ENCODE data around the gene CCL17.

Gene CCL17

DNA sequence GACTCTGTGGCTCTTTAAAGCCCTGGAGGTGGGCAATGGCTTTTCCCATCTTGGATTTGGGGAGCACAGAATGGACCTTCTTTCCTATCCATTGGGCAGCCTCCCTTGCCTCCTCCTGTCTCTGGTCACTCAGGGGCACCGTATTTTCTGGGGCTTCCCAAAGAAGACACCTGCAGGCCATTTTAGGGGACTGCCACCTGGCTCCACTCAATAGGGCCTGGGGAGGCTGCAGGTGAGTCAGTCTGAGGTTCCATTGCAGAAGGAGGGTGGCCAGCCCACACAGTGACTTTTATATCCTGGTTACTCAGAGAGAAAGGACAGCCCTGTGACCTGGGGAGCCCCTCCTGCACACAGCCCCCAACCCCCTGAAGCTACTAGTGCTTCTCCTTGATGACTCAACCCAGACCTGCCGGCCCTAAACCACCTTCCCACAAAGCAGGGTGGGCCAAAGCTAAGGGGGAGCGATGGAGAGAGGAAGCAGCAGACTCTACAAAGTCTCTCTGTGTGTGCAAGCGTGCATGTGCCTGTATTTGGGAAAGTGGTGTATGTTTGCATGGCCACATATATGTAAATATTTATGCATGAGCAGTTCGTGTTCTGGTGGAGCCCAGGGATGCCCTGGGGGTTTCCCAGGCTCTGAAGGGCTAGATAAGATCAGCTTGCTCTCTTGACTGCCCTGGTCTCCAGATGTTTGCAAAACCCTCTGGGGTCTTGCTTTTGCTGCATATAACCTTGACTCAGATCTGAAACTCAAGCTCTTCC, 27.3 kb upstream of the CCL17 start:
- DNase-seq (ENCODE audit: low read depth in 2 of 2, low spot score in 1 of 2) = no peak

DNA sequence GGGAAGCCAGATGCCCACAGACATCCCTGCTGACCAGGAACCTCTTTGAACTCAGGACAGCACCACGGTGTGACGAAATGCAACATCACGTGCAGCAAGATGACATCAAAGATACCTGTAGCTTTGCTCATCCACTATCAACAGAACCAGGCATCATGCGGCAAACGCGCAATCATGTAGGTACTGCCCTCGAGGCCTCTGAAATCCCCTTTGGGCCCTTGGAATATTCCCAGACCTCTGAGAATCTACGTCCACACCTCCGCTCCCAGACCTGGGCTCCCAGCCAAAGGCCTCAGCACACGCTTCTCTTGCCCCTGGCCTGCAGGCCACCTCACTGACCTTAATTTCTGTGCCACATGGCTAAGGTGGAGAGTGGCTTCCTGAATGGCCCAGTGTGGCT, 25.0 kb upstream of the CCL17 start:
- DNase-seq (ENCODE audit: low read depth in 2 of 2, low spot score in 1 of 2) = no peak

DNA sequence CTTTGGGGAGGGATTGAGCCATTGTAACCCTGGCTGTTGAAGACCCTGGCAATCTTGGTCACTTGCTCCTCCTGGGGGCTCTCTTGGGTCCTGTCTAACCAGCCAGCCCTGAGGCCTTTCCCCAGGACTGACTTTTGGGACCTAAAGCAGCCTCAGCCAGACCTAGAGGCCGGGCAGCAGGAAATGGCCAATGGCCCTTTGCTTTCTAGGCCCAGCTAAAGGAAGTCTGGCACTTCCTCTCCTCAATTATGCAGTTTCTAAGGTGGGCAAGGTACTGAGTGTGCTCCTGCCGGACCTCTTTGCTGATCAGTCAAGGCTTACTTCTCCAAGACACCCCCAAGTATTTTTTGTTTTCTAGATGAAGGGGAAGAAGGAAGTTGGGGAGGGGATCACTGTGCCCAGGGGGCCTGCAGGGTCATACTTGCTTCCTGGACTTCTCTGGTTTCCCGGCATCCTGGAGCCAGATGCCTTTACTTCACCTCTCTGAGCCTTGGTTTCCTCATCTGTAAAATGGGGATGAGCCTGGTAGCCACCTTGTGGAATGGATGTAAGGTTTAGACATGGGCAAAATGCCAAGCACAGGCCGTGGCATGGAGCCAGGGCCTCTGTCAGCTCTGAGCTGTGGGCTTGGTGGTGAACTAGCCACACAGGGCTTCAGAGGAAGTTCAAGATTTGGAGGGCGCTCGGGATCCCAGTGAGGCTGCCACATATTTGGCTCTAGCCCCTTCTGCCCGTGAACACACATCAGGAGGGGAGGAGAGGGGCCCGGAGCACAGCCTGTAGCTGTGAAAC, 23.7 kb upstream of the CCL17 start:
- DNase-seq (ENCODE audit: low read depth in 2 of 2, low spot score in 1 of 2) = no peak

DNA sequence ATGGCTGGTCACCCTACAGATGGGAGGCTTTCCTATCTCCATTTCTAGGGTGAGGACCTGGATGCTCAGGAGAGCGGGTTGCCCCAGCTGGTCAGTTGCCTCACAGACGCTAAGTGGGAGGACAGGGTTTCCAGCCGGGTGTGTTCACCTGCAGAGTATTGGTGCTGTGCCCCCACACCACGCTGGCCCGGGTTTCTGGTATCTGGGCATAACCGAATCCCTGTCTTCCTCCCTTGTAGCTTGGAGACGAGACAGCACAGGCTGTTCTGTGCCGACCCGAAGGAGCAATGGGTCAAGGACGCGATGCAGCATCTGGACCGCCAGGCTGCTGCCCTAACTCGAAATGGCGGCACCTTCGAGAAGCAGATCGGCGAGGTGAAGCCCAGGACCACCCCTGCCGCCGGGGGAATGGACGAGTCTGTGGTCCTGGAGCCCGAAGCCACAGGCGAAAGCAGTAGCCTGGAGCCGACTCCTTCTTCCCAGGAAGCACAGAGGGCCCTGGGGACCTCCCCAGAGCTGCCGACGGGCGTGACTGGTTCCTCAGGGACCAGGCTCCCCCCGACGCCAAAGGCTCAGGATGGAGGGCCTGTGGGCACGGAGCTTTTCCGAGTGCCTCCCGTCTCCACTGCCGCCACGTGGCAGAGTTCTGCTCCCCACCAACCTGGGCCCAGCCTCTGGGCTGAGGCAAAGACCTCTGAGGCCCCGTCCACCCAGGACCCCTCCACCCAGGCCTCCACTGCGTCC, 22.6 kb upstream of the CCL17 start:
- DNase-seq (ENCODE audit: low read depth in 2 of 2, low spot score in 1 of 2) = no peak

DNA sequence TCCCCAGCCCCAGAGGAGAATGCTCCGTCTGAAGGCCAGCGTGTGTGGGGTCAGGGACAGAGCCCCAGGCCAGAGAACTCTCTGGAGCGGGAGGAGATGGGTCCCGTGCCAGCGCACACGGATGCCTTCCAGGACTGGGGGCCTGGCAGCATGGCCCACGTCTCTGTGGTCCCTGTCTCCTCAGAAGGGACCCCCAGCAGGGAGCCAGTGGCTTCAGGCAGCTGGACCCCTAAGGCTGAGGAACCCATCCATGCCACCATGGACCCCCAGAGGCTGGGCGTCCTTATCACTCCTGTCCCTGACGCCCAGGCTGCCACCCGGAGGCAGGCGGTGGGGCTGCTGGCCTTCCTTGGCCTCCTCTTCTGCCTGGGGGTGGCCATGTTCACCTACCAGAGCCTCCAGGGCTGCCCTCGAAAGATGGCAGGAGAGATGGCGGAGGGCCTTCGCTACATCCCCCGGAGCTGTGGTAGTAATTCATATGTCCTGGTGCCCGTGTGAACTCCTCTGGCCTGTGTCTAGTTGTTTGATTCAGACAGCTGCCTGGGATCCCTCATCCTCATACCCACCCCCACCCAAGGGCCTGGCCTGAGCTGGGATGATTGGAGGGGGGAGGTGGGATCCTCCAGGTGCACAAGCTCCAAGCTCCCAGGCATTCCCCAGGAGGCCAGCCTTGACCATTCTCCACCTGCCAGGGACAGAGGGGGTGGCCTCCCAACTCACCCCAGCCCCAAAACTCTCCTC, 21.9 kb upstream of the CCL17 start:
- no peak for DNase-seq (ENCODE audit: low read depth in 2 of 2, low spot score in 1 of 2)

DNA sequence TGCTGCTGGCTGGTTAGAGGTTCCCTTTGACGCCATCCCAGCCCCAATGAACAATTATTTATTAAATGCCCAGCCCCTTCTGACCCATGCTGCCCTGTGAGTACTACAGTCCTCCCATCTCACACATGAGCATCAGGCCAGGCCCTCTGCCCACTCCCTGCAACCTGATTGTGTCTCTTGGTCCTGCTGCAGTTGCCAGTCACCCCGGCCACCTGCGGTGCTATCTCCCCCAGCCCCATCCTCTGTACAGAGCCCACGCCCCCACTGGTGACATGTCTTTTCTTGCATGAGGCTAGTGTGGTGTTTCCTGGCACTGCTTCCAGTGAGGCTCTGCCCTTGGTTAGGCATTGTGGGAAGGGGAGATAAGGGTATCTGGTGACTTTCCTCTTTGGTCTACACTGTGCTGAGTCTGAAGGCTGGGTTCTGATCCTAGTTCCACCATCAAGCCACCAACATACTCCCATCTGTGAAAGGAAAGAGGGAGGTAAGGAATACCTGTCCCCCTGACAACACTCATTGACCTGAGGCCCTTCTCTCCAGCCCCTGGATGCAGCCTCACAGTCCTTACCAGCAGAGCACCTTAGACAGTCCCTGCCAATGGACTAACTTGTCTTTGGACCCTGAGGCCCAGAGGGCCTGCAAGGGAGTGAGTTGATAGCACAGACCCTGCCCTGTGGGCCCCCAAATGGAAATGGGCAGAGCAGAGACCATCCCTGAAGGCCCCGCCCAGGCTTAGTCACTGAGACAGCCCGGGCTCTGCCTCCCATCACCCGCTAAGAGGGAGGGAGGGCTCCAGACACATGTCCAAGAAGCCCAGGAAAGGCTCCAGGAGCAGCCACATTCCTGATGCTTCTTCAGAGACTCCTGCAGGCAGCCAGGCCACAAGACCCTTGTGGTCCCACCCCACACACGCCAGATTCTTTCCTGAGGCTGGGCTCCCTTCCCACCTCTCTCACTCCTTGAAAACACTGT, 21.0 kb upstream of the CCL17 start:
- DNase-seq (ENCODE audit: low read depth in 2 of 2, low spot score in 1 of 2) = no peak

DNA sequence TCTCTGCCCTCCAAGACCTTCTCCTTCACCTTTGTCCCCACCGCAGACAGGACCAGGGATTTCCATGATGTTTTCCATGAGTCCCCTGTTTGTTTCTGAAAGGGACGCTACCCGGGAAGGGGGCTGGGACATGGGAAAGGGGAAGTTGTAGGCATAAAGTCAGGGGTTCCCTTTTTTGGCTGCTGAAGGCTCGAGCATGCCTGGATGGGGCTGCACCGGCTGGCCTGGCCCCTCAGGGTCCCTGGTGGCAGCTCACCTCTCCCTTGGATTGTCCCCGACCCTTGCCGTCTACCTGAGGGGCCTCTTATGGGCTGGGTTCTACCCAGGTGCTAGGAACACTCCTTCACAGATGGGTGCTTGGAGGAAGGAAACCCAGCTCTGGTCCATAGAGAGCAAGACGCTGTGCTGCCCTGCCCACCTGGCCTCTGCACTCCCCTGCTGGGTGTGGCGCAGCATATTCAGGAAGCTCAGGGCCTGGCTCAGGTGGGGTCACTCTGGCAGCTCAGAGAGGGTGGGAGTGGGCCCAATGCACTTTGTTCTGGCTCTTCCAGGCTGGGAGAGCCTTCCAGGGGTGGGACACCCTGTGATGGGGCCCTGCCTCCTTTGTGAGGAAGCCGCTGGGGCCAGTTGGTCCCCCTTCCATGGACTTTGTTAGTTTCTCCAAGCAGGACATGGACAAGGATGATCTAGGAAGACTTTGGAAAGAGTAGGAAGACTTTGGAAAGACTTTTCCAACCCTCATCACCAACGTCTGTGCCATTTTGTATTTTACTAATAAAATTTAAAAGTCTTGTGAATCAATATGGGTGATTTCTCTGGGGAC, 20.1 kb upstream of the CCL17 start:
- no peak for DNase-seq (ENCODE audit: low read depth in 2 of 2, low spot score in 1 of 2)

DNA sequence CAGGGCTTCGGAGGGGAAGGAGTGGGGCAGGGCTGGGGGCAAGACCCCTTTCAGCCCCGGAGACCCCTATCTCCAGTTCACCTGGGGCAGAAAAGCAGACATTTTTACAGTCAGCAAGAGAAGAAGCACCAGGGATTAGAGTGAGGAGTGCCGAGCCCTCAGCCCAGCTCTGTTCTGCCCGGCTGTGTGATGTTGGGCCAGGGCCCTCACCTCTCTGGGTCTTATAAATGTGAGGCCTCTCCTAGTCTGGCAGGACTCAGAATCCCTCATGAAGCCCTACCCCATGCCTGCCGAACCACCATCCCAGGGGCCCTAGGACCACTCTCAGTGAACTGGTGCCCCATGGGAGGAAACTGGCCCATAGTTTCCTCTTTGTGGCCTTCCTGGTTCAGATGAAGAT, 19.5 kb upstream of the CCL17 start:
- no peak for DNase-seq (ENCODE audit: low read depth in 2 of 2, low spot score in 1 of 2)

DNA sequence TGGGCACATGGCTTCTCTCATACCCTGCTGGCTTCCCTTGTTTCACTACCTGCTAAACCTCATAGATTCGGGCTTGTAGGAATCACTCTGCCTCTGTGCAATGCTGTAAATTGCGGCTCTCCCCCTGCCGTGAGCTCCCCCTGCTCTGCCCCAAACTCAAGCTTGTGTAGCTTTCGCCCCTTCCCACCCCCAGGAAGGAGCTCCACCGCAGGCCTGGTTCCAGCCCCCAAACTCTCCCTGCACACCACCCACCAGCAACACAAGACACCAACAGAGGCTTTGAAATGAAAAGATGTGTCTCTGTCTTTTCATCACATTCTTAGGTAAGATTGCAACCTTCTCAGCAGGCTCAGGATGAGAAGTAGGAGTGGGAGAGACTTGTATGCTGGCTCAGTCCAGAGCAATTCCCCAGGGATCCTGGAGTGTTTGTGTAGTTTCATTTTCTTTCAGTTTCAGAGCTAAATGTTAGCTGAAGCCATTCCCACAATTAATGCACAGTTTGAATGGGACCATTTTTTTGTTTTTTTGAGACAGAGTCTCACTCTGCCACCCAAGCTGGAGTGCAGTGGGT, 18.1 kb upstream of the CCL17 start:
- DNase-seq (ENCODE audit: low read depth in 2 of 2, low spot score in 1 of 2) = no peak

DNA sequence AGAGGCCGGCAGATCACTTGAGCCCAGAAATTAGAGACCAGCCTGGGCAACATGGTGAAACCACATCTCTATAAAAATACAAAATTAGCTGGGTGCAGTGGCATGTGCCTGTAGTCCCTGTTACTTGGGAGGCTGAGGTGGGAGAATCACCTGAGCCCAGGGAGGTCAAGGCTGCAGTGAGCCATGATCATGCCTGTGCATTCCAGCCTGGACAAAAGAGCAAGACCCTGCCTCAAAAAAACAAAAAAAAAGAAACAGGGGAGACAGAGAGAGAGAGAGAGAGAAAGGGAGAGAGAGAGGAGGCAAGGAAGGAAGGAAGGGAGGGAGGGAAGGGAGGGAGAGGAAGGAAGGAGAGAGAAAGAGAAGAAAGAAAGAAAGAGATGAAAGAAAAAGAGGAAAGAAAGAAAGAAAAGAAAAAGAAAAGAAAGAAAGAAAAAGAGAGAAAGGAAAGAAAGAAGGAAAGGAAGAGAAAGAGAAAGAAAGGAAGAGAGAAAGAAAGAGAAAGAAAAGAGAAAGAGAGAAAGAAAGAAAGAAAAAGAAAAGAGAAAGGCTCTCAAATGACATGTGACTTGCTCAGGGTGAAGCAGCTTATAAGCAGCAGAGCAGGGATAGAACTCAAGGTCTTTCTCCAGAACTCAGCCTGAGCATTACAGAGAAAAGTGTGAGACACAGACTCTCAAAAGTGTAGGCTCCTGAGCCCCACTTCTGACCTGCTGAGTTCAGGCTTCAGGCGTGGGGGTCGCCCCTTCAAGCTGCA, 16.8 kb upstream of the CCL17 start:
- no peak for DNase-seq (ENCODE audit: low read depth in 2 of 2, low spot score in 1 of 2)

DNA sequence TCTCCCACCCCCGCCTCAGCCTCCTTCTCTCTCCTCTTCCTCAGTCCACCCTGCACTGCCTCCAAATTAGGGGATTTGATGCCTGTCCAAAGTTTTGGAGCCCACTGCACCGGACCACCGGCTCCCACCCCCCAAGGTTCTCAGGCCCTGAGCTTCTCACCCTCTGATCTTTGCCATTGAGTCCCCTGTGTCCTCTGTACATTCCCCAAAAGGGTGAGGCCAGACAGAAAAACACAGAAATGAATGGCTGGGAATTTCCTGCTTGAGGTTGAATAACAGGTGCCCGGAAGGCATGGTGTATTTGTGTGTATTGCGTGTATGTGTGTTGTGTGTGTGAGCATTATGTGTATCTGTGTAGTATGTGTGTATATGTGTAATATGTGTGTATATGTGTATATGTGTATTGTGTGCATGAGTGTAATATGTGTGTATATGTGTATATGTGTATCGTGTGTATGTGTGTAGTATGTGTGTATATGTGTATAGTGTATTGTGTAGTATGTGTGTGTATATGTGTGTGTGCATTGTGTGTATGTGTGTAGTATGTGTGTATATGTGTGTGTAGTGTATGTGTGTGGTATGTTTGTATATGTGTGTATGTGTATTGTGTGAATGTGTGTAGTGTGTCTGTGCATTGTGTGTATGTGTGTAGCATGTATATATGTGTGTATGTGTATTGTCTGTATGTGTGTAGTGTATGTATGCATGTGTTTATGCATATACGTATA, 16.0 kb upstream of the CCL17 start:
- DNase-seq (ENCODE audit: low read depth in 2 of 2, low spot score in 1 of 2) = no peak

DNA sequence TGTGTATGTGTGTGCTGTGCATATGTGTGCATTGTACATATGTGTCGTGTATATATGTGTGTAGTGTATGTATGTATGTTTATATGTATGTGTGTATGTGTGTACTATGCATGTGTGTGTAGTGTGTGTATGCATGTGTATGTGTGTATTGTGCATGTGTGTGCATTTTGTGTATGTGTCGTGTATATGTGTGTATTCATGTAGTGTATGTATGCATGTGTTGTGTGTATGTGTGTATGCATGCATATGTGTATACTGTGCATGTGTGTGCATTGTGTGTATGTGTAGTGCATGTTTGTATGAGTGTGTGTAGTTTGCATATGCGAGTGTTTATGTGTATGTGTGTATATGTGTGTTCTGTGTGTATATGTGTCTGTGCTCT, 15.5 kb upstream of the CCL17 start:
- DNase-seq (ENCODE audit: low read depth in 2 of 2, low spot score in 1 of 2) = no peak

DNA sequence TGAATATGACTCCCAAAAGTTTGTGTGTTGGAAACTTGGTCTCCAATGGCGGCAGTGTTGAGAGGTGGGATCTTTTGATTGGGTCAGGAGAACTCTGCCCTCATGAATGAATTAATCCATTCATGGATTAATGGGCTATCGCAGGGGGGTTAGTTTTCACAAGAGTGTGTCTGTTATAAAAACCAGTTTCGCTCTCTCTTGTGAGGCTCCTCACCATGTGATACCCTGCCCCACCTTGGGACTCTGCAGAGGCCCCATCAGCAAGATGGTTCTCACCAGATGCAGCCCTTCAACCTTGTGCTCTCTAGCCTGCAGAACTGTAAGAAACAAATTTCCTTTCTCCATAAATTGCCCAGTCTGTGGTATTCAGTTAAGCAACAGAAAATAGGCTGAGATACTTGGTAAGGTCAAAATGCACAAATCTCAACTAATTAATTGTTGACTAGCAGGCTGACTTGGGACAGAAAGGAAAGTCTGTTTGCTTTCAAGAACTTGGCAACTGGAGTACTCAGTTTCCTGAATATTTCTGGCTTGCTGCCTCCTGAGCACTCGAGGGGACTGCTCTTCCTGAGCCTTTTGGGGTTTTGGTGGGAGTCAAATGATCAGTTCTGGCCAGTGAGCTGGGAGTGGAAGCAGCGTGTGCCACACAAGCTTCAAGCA, 13.8 kb upstream of the CCL17 start:
- DNase-seq (ENCODE audit: low read depth in 2 of 2, low spot score in 1 of 2) = no peak

DNA sequence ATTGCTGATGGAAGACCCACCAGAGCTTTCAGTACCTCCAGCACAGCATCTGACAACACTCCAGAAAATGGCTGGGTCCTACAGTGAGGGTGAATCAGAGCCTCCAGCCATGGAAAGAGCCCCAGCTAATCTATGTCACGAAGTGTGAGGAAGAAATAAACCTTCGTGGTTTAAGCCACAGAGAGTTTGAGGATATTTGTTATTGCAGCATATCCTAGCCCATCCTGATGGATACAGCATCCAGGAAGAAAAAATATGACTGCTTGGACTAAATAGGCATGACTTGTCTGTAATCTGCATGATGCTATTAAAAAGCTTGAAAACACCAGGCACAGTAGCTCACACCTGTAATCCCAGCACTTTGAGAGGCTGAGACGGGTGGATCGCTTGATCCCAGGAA, 13.3 kb upstream of the CCL17 start:
- no peak for DNase-seq (ENCODE audit: low read depth in 2 of 2, low spot score in 1 of 2)

DNA sequence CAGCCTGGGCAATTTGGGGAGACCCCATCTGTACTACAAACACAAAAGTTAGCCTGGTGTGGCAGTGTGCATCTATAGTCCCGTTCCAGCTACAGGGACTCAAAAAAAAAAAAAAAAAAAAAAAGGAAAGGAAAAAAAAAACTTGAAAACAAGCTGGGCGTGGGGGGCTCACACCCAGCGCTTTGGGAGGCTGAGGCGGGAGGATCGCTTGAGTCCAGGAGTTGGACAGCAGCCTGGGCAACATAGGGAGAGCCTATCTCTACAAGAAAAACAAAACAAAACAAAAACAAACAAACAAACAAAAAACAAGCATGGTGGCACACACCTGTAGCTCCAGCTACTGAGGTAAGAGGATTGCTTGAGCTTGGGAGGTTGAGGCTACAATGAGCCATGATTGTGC, 12.9 kb upstream of the CCL17 start:
- no peak for DNase-seq (ENCODE audit: low read depth in 2 of 2, low spot score in 1 of 2)

DNA sequence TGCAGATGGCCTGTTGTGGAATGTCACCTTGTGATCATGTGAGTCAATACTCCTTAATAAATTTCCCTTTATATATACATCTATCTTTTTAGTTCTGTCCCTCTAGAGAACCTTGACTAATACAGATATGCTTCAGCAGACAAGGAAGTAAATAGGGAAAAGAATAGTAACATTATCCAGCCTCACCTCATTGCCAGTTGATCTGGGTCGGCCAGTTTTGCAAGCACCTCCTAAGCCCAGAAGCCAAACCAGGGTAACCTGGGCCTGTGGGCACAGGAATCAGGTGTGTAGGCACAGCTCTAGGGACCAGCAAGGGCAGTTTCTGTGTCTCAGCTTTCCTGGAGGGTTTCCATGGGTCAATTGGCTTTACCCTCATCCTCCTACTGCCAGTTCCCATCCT, 11.9 kb upstream of the CCL17 start:
- no peak for DNase-seq (ENCODE audit: low read depth in 2 of 2, low spot score in 1 of 2)

DNA sequence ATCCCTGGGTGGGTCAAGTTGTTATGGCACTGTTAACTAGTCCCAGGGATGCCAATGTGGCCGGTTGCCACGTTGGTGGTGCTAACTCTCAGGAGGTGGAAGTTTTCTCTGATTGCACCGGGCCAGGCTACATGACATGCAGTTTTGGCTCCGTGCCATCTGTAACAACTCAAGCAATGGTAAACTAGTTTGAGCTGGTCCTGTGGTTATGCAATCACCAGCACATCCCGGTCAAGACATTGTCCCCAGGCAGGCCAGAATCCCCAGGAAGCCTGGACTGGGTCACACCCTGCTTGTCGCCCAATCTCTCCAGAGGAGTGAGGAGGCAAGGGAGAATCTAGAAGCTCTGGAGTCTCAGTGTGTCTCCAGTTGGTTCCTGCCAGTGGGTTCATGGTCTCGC, 10.1 kb upstream of the CCL17 start:
- DNase-seq (ENCODE audit: low read depth in 2 of 2, low spot score in 1 of 2) = no peak

All from stimulated activated CD8-positive, alpha-beta memory T cell treated with anti-CD3 and anti-CD28 coated beads, Interleukin-4, amount 100 ng/mL, for 1 hour (primary cell).